Vagina (tissue), 2 donors: ENCODE results near the gene ROGDI. TPM values are rescaled to one million over a fixed set of nuclear protein-coding genes. Genes with fewer than 3 reads are reported as not detected.

Source experiments
- DNase-seq, 2 donors: peaks; one replicate each; pipeline ENCODE4 v3.0.0-alpha.2; 2017; ENCODE audit errors: extremely low spot score in 2 of 2
- H3K27ac ChIP-seq: fragments of 200-600 bp; sonication (generic); one replicate; pipeline ENCODE4 v1.5.1; 2019
- H3K27me3 ChIP-seq: fragments of 200-600 bp; sonication (generic); one replicate; pipeline ENCODE4 v1.5.1; 2019
- H3K36me3 ChIP-seq, 2 donors: fragments of 200-600 bp; sonication (generic); one replicate each; pipeline ENCODE4 v1.5.1; 2017 to 2019
- H3K4me1 ChIP-seq: fragments of 200-600 bp; sonication (generic); one replicate; pipeline ENCODE4 v1.5.1; 2019
- H3K4me3 ChIP-seq, 2 donors: fragments of 200-600 bp; sonication (generic); 1 replicate in 1 of 2; 2 replicates in 1 of 2; pipeline ENCODE4 v1.5.1; 2016 to 2019
- H3K9me3 ChIP-seq: fragments of 200-600 bp; sonication (generic); one replicate; pipeline ENCODE4 v1.5.1; 2019
- POLR2A ChIP-seq, 2 donors: fragments of 450-650 bp; IDR thresholded peaks; one replicate each; pipeline ENCODE4 v1.6.1; 2017; ENCODE audit warnings: antibody characterized with exemption in 2 of 2, mild to moderate bottlenecking in 2 of 2, moderate library complexity in 2 of 2
- POLR2AphosphoS5 ChIP-seq, 2 donors: sonication (generic); formaldehyde crosslinking; IDR thresholded peaks; one replicate each; pipeline ENCODE4 v1.9.0; 2017; ENCODE audit warnings: antibody characterized with exemption in 2 of 2, mild to moderate bottlenecking in 2 of 2, low read depth in 1 of 2; ENCODE audit not compliant: insufficient read depth in 1 of 2
- intact Hi-C: fragments of 100-400 bp; cut with DNase I; formaldehyde crosslinking; loops from one replicate; pipeline ENCODE4 v1.15.1; 2023
- total RNA-seq: library from RNA; depleted of rRNA; stranded (reverse); fragments of >200 nt; gene quantifications from one replicate; pipeline ENCODE4 v1.2.3, GENCODE V29; 2016
- TF ChIP-seq, protein P1 (sequence below), 3 experiments: fragments of 450-650 bp in 2 of 3; fragments of 200-600 bp in 1 of 3; sonication (generic) in 1 of 3; IDR thresholded peaks; one replicate each; pipeline ENCODE4 v1.5.1; 2017 to 2019; ENCODE audit warnings: antibody characterized with exemption in 3 of 3, mild to moderate bottlenecking in 2 of 3, moderate library complexity in 2 of 3

The ROGDI gene
- total RNA-seq, 1 donor from 2014 or later, result 14.0 TPM

DNA sequence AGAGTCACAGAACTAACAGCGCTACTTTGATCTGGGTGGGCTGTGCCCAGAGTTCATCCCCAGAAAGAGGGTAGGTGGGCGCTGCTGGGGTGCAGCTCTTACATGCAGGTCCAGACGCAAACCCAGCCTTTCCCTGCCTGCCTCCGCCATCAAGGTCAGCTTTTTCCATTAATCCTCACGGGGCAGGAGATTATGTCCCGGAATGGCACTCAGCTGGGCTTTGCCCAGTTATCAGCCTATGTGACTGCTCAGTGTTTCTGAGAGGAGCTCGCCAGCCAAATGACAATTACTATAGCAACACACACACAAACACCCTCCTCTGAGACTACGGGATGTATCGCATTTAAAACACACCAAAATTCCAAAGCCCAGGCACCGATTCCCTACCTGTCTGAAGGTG is 24.5 kb upstream of the ROGDI start:
- Histone ChIP-seq H3K27ac (no peak overlapping the region), H3K4me1 (no peaks in the 10 kb centered on the region), H3K36me3 (peaks cover 0 to 69% of the 10 kb centered on the region in 2 donors), H3K4me3 (no peak overlapping the region), H3K9me3 (no peaks in the 10 kb centered on the region), H3K27me3 (no peaks in the 10 kb centered on the region)
- no peak for DNase-seq
- TF ChIP-seq POLR2AphosphoS5 (IDR thresholded peaks at IDR 0.05; ENCODE audit: insufficient read depth in 1 of 2, low read depth in 1 of 2), result no peak
- no peak for TF ChIP-seq POLR2A (IDR thresholded peaks at IDR 0.05)
- TF ChIP-seq, protein P1, sequence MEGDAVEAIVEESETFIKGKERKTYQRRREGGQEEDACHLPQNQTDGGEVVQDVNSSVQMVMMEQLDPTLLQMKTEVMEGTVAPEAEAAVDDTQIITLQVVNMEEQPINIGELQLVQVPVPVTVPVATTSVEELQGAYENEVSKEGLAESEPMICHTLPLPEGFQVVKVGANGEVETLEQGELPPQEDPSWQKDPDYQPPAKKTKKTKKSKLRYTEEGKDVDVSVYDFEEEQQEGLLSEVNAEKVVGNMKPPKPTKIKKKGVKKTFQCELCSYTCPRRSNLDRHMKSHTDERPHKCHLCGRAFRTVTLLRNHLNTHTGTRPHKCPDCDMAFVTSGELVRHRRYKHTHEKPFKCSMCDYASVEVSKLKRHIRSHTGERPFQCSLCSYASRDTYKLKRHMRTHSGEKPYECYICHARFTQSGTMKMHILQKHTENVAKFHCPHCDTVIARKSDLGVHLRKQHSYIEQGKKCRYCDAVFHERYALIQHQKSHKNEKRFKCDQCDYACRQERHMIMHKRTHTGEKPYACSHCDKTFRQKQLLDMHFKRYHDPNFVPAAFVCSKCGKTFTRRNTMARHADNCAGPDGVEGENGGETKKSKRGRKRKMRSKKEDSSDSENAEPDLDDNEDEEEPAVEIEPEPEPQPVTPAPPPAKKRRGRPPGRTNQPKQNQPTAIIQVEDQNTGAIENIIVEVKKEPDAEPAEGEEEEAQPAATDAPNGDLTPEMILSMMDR (IDR thresholded peaks at IDR 0.05), result no peak
- intact Hi-C loops, result no loop called here

DNA sequence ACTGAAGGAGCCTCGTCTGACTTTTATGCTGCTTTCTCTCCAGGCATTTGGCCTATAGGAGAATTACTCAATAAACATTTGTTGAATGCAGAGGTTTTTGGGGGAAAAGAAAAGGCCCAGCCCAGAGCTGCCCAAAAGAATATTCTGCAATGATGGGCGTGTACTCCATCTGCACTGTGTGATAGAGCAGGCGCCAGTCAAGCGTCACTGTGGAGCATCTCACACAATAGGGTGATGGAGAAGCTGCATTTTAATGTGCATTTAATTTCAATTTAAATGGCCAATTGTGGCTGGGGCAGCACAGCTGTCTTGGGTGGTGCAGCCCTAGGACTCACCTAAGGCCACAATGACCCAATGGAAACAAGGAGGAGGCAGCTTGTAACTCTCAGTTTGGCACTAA is 24.1 kb upstream of the ROGDI start:
- intact Hi-C loops, result no loop called here
- TF ChIP-seq, protein P1 (IDR thresholded peaks at IDR 0.05), result no peak
- no peak for TF ChIP-seq POLR2AphosphoS5 (IDR thresholded peaks at IDR 0.05; ENCODE audit: insufficient read depth in 1 of 2, low read depth in 1 of 2)
- TF ChIP-seq POLR2A (IDR thresholded peaks at IDR 0.05), result no peak
- Histone ChIP-seq H3K27ac (no peak overlapping the region), H3K9me3 (no peaks in the 10 kb centered on the region), H3K27me3 (no peaks in the 10 kb centered on the region), H3K4me1 (no peaks in the 10 kb centered on the region), H3K4me3 (no peak overlapping the region), H3K36me3 (peaks cover 0 to 69% of the 10 kb centered on the region in 2 donors)
- no peak for DNase-seq

DNA sequence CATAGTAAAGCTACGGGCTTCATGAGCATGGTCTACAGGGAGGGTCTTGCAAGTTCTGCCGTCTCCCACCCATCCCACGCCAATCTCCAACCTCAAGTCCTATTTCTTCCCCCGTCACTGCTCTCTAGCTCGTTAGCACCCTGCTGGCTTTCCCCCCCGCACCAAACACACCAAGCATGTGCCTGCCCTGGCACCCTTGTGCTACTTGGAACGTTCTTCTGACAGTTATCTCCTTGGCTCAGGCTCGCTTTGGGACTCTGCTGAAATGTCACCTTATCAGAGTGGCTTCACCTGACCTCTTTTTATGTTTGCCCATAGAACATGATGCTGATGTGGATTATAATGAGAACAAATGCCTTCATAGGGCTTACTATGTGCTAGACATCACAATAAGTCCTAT is 22.8 kb upstream of the ROGDI start:
- DNase-seq, result no peak
- Histone ChIP-seq H3K27me3 (no peaks in the 10 kb centered on the region), H3K9me3 (no peaks in the 10 kb centered on the region), H3K36me3 (peaks cover 0 to 69% of the 10 kb centered on the region in 2 donors), H3K4me1 (no peaks in the 10 kb centered on the region), H3K27ac (no peak overlapping the region), H3K4me3 (no peak overlapping the region)
- intact Hi-C loops, result no loop called here
- TF ChIP-seq POLR2A (IDR thresholded peaks at IDR 0.05) (no peak), POLR2AphosphoS5 (IDR thresholded peaks at IDR 0.05; ENCODE audit: insufficient read depth in 1 of 2, low read depth in 1 of 2) (no peak)
- TF ChIP-seq, protein P1 (IDR thresholded peaks at IDR 0.05), result no peak

GRCh38 chr16:4820652-4821051 is 18.2 kb upstream of the ROGDI start:
- Histone ChIP-seq H3K27ac (no peak overlapping the region), H3K4me1 (no peaks in the 10 kb centered on the region), H3K4me3 (no peak overlapping the region), H3K36me3 (peaks cover 0 to 72% of the 10 kb centered on the region in 2 donors), H3K9me3 (no peaks in the 10 kb centered on the region), H3K27me3 (no peaks in the 10 kb centered on the region)
- TF ChIP-seq, protein P1 (IDR thresholded peaks at IDR 0.05), result no peak
- TF ChIP-seq POLR2AphosphoS5 (IDR thresholded peaks at IDR 0.05; ENCODE audit: insufficient read depth in 1 of 2, low read depth in 1 of 2), result no peak
- TF ChIP-seq POLR2A (IDR thresholded peaks at IDR 0.05), result no peak
- DNase-seq, result no peak
- intact Hi-C loops, result no loop called here

- H3K4me1 ChIP-seq, result no peaks in the 10 kb centered on the region
- no peak overlapping the region for H3K27ac ChIP-seq
- no peak for TF ChIP-seq POLR2AphosphoS5 (IDR thresholded peaks at IDR 0.05; ENCODE audit: insufficient read depth in 1 of 2, low read depth in 1 of 2)
- TF ChIP-seq, protein P1 (IDR thresholded peaks at IDR 0.05), result no peak
- no peak for TF ChIP-seq POLR2A (IDR thresholded peaks at IDR 0.05)
- no peak overlapping the region for H3K4me3 ChIP-seq
- intact Hi-C loops, result no loop called here
- H3K9me3 ChIP-seq, result no peaks in the 10 kb centered on the region
- peaks cover 0 to 88% of the 10 kb centered on the region in 2 donors for H3K36me3 ChIP-seq
- no peaks in the 10 kb centered on the region for H3K27me3 ChIP-seq
- no peak for DNase-seq
Observed at GRCh38 chr16:4814542-4815173, 12.2 kb upstream of the ROGDI start.
